Measurements from ENCODE around the gene GLIPR1.
A peak's percentile ranks its signal among the peaks of the same experiment; 100 is the strongest.
"Not testable (repeated sequence)": the region's sequence is repeated elsewhere in the genome, so short reads cannot be mapped to it uniquely, and the experiment has no call there.

The GLIPR1 gene

DNA sequence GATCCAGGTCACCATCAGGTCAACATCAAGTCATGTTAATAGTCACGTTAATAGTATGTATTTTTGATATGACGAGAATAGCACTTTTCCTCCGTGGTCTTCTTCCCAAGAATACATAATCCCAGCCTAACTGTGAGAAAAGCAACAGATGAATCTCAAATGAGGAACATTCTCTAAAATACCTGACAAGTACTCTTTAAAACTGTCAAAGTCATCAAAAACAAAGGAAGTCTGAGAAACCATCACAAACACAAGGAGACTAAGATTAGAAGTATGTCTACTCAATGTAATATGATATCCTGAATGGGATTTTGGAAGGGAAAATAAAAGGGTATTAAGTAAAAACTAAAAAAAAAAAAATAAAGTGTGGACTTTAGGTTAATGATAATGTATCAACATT lies 36.8 kb upstream of the GLIPR1 start:
- H3K27ac ChIP-seq (replicated peaks) = no peak overlapping the region
- H3K27me3 ChIP-seq (ENCODE audit: insufficient read depth, poor library complexity, severe bottlenecking) = no peaks in the 10 kb centered on the region
- no peak for TF ChIP-seq GABPA (IDR thresholded peaks at IDR 0.05; ENCODE audit: low read depth)
- TF ChIP-seq POLR2AphosphoS5 (IDR thresholded peaks at IDR 0.05; ENCODE audit: low read depth) = no peak
- TF ChIP-seq, protein P1, sequence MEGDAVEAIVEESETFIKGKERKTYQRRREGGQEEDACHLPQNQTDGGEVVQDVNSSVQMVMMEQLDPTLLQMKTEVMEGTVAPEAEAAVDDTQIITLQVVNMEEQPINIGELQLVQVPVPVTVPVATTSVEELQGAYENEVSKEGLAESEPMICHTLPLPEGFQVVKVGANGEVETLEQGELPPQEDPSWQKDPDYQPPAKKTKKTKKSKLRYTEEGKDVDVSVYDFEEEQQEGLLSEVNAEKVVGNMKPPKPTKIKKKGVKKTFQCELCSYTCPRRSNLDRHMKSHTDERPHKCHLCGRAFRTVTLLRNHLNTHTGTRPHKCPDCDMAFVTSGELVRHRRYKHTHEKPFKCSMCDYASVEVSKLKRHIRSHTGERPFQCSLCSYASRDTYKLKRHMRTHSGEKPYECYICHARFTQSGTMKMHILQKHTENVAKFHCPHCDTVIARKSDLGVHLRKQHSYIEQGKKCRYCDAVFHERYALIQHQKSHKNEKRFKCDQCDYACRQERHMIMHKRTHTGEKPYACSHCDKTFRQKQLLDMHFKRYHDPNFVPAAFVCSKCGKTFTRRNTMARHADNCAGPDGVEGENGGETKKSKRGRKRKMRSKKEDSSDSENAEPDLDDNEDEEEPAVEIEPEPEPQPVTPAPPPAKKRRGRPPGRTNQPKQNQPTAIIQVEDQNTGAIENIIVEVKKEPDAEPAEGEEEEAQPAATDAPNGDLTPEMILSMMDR (IDR thresholded peaks at IDR 0.05; ENCODE audit: insufficient read depth, low read length) = no peak
- TF ChIP-seq, protein P2, sequence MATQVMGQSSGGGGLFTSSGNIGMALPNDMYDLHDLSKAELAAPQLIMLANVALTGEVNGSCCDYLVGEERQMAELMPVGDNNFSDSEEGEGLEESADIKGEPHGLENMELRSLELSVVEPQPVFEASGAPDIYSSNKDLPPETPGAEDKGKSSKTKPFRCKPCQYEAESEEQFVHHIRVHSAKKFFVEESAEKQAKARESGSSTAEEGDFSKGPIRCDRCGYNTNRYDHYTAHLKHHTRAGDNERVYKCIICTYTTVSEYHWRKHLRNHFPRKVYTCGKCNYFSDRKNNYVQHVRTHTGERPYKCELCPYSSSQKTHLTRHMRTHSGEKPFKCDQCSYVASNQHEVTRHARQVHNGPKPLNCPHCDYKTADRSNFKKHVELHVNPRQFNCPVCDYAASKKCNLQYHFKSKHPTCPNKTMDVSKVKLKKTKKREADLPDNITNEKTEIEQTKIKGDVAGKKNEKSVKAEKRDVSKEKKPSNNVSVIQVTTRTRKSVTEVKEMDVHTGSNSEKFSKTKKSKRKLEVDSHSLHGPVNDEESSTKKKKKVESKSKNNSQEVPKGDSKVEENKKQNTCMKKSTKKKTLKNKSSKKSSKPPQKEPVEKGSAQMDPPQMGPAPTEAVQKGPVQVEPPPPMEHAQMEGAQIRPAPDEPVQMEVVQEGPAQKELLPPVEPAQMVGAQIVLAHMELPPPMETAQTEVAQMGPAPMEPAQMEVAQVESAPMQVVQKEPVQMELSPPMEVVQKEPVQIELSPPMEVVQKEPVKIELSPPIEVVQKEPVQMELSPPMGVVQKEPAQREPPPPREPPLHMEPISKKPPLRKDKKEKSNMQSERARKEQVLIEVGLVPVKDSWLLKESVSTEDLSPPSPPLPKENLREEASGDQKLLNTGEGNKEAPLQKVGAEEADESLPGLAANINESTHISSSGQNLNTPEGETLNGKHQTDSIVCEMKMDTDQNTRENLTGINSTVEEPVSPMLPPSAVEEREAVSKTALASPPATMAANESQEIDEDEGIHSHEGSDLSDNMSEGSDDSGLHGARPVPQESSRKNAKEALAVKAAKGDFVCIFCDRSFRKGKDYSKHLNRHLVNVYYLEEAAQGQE (IDR thresholded peaks at IDR 0.05; ENCODE audit: insufficient replicate concordance, low read depth) = no peak
- H3K4me3 ChIP-seq (replicated peaks; ENCODE audit: insufficient read depth, low read length) = no peak overlapping the region
- no peak for DNase-seq (ENCODE audit: low read depth in 1 of 2, low spot score in 1 of 2)

DNA sequence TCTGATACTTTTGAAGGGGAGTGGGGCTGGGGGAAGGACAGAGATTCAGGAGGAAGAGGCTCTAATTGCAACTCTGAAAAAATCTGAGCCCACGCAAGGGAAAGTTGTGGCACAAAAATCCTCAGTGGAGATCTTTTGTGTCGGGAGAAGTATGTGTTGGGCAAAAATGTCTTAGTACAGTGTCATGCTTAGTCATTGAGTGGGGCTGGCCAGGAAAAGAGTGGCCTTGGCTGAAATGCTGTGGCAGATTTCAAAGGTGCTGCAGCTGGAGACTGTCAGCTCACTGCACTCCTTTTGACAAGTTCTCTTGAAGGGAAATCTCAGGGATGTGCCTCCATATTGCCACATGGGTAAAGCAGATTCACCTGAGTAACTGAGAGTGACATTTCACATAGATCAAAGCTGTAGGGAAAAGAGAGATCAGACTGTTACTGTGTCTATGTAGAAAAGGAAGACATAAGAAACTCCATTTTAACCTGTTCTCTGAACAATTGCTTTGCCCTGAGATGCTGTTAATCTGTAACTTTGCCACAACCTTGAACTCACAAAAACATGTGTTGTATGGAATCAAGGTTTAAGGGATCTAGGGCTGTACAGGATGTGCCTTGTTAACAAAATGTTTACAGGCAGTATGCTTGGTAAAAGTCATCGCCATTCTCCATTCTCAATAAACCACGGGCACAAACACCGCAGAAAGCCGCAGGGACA lies 36.0 kb upstream of the GLIPR1 start:
- H3K27ac ChIP-seq (replicated peaks) = no peak overlapping the region
- no peak for DNase-seq (ENCODE audit: low read depth in 1 of 2, low spot score in 1 of 2)
- TF ChIP-seq GABPA (IDR thresholded peaks at IDR 0.05; ENCODE audit: low read depth) = no peak
- TF ChIP-seq, protein P2 (IDR thresholded peaks at IDR 0.05; ENCODE audit: insufficient replicate concordance, low read depth) = no peak
- no peak for TF ChIP-seq SPI1 (IDR thresholded peaks at IDR 0.05; ENCODE audit: borderline replicate concordance, low read depth)
- TF ChIP-seq POLR2AphosphoS5 (IDR thresholded peaks at IDR 0.05; ENCODE audit: low read depth) = no peak
- TF ChIP-seq, protein P1 (IDR thresholded peaks at IDR 0.05; ENCODE audit: insufficient read depth, low read length) = no peak
- H3K4me3 ChIP-seq (replicated peaks; ENCODE audit: insufficient read depth, low read length) = no peak overlapping the region
- no peaks in the 10 kb centered on the region for H3K27me3 ChIP-seq (ENCODE audit: insufficient read depth, poor library complexity, severe bottlenecking)

DNA sequence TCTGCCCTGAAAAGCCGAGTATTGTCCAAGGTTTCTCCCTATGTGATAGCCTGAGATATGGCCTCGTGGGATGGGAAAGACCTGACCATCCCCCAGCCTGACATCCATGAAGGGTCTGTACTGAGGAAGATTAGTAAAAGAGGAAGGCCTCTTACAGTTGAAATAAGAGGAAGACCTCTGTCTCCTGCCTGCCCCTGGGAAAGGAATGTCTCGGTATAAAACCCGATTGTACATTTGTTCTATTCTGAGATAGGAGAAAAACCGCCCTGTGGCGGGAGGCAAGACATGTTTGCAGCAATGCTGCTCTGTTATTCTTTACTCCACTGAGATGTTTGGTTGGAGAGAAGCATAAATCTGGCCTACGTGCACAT lies 35.4 kb upstream of the GLIPR1 start:
- DNase-seq (ENCODE audit: low read depth in 1 of 2, low spot score in 1 of 2); H3K27ac ChIP-seq (replicated peaks); H3K27me3 ChIP-seq (ENCODE audit: insufficient read depth, poor library complexity, severe bottlenecking); H3K4me3 ChIP-seq (replicated peaks; ENCODE audit: insufficient read depth, low read length): not testable (repeated sequence)
- peak; percentile 76; the same call in 1 of the 2 replicates for TF ChIP-seq SPI1 (IDR thresholded peaks at IDR 0.05; ENCODE audit: borderline replicate concordance, low read depth)

DNA sequence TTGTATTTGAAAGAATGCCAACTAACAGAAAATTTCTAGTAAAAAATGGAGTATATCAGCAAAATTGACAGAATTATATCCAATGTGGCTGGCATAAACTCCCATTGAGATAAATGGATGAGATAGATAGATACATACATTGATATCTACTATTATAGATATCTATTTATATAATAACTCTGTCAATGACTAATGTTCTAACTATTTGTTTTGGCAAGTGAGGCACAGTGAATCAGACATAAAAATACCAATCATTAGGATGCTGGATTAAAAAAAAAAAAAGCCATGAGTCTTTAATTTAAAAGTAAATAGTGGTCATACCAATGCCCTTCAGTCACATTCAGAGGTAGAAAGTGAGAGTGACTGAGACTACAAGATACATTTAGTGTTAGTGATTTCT lies 33.7 kb upstream of the GLIPR1 start:
- H3K27me3 ChIP-seq (ENCODE audit: insufficient read depth, poor library complexity, severe bottlenecking) = no peaks in the 10 kb centered on the region
- H3K27ac ChIP-seq (replicated peaks) = no peak overlapping the region
- DNase-seq (ENCODE audit: low read depth in 1 of 2, low spot score in 1 of 2) = no peak
- TF ChIP-seq, protein P2 (IDR thresholded peaks at IDR 0.05; ENCODE audit: insufficient replicate concordance, low read depth) = no peak
- no peak for TF ChIP-seq GABPA (IDR thresholded peaks at IDR 0.05; ENCODE audit: low read depth)
- TF ChIP-seq, protein P1 (IDR thresholded peaks at IDR 0.05; ENCODE audit: insufficient read depth, low read length) = no peak
- no peak for TF ChIP-seq SPI1 (IDR thresholded peaks at IDR 0.05; ENCODE audit: borderline replicate concordance, low read depth)
- no peak for TF ChIP-seq POLR2AphosphoS5 (IDR thresholded peaks at IDR 0.05; ENCODE audit: low read depth)
- no peak overlapping the region for H3K4me3 ChIP-seq (replicated peaks; ENCODE audit: insufficient read depth, low read length)
